Measurements from ENCODE around the gene EGLN2.
"Not testable (repeated sequence)": the region's sequence is repeated elsewhere in the genome, so short reads cannot be mapped to it uniquely, and the experiment has no call there.

EGLN2 gene

DNA sequence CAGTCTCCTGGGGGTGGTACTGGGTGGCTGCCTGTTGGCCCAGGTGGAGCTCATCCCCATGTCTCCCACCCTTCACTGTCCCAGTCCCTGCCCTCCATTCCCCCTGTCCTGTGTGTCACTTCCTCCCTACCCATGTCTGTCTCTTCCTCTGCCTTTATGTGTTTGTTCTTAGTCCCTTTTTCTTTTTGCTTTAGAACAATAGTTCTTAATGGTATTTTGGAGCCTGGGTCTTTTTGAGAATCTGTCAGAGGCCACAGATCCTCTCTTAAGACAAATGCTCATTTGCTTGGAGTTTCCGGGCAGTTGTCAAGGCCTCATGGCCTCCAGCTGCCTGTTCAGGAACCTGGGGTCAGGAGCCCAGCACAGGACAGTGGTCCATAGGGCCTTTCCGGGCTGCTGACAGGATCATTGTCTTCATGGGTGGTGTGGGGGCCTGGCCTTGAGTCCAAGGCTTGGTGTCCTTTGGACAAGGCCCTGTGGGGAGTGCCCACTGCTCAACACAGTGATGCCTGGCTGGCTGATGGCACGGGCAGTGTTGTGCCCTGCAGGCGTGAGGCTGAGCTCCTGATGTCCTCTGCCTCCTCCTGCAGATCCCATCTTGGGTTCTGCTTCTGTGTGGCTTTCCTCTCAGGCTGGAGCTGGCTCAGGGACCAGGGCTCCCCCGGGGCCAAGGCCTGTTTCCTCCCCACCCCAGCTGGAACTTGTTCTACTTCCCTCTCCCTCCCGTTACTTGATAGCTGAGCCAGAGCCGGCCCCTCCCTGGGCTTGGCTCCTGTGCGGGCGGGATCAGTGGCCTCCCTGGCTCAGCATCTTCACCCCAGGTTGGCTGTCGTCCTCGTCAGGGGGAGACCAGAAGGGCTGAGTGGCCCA lies 3.5 kb downstream of the EGLN2 start:
- no peak for DNase-seq

DNA sequence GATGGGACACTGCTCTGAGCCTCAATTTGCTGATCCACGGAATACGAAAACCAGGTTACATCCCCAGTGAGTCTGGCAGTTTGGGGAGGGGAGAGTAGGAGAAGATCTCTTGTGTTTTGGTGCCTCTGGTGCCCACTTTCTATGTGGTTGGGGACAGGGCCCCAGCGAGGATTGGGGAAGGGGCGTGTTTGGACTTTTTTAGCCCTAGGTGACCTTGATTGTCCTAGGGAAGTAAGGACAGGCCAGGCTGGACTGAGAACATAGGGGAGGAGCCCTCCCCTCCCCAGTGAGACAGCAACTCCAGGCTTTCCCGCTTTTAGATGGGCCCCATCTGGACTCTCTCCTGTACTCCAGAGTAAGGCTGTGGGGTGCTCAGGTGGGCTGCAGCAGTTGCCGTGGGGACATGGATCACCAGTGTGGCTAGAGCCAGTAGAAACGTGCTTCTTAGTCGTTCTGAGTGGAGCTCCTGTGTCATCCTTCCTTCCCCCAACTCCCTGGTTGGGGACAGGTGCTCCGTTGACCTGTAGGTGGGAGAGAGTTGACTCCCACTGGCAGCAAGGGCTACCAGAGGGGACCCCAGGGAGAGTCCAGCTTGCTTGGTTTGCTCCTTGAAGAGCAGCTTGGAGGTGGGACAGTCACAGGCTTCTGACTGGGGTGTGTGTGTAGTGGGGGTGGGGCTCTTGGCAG lies 4.3 kb downstream of the EGLN2 start:
- no peak for DNase-seq

DNA sequence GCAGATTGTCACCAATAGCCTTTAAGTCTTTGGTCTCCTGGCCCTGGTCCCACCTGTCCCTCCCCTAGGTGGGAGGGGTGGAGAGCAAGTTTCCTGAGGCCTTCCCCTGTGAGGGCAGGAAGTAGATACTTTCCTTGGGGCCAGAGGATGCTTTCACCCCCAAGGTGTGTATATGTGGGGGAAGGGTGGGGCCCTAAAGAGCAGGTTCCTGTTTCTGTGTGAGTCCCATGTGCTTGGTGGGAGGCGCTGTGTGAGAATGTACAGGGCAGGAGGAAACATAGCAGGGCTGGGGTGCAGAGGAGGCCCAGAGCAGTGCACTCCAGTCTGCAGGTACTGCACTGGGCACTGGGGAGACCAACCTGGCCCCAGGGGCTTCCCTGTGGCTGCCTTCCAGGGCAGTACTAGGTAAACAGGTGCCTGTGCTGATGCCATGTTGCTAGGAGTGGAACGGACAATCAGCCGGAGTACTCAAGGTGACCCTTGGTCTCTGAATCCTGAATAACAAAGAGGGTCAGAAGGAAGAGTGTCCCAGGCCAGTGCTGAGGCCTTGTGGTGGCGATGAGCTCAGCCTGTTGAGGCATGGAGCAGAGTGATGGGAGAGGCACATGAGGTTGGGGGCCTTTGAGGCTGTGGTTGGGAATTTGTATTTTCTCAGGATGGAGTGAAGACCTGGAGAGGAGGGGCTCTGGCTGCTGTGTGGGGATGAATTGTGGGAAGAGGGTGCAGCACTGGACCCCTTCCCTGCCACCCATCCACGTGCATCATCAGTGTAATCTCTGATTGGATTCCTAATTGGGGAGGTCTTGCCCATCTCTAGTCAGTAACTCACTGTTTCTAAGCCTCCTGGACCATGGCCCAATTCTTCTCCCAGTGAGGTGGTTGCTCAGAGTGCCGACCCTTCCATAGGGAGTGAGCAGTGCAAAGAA lies 5.1 kb downstream of the EGLN2 start:
- DNase-seq, result no peak

- no peak for DNase-seq
These were observed 5.8 kb downstream of the EGLN2 start for GRCh38 chr19:40804783-40805242.

- no peak for DNase-seq
These were observed 6.4 kb downstream of the EGLN2 start for GRCh38 chr19:40805258-40805868.

DNA sequence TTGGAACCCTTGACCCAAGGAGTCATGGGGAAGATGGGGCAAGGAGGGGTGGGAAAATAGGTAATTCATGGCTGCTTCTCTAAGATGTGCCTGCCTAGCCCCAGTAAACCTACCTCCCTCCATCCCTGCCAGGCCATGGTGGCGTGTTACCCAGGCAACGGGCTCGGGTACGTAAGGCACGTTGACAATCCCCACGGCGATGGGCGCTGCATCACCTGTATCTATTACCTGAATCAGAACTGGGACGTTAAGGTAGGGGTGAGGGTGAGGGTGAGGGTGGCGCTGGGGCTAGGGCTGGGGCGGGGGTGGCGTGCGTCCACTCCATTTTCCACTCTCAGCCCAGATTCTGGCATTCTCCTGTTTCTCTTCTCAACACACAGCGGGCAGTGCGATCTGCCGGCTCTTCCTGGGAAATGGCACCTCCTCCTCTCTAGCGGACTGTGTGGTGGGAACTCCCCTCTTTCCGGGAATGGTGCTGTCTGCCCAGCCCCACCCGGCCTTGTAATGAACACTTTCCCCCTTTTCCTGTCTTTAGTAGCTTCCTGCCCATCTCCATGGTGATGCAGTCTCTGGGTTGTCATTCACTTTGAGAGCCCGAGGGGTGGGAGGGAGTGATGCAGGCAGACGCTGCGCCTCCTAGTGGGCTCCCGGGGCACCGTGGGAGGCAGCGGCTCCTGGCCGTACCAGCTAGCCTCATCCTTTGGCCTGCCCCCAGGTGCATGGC lies 7.6 kb downstream of the EGLN2 start:
- DNase-seq, result peak; percentile 92 to 95

DNA sequence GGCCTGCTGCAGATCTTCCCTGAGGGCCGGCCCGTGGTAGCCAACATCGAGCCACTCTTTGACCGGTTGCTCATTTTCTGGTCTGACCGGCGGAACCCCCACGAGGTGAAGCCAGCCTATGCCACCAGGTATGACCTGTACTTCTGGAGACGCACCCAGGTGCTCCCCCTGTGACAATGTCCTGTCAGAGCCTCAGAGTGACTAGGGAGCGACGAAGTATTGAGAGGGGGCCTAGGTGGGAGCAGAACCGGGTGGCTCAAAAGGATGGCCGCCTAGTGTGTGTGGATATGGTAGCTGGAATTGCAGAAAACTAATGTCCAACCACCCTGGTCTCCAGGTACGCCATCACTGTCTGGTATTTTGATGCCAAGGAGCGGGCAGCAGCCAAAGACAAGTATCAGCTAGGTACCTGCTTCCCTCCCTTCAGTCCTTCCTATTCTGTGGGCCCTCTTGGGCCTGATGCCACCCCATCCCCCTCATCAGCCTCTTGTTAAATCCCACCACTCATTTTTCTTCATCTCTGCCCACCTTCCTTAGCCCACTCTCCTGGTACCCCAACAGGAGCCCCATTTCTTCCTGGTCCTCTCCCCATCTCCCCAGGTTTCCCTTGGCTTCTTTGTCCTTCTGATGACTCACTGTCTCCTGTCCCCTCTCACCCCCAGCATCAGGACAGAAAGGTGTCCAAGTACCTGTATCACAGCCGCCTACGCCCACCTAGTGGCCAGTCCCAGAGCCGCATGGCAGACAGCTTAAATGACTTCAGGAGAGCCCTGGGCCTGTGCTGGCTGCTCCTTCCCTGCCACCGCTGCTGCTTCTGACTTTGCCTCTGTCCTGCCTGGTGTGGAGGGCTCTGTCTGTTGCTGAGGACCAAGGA lies 8.4 kb downstream of the EGLN2 start:
- DNase-seq, result peak in 1 of 2 experiments; percentile 51

- no peak for DNase-seq
These were observed 9.0 kb downstream of the EGLN2 start for GRCh38 chr19:40808021-40808325.

DNA sequence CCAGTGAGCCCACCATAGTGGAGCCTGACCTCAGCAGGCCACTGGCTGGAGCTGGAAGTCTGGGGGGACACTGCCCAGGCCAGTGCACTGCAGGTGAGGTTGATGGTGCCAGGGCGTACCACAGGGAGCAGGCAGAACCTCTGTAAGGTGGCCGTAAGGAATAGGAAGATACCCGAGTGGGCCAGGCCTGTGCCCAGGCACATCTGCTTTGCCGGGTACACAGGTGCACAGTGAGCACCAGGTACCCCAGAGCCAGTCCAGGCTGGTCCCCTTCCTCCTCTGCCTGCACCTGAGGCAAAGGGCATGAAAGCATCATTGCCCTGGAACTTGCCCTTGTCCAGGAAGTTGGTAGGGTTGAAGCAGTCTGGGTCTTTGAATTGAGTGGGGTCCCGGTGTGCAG lies 9.5 kb downstream of the EGLN2 start:
- no peak for DNase-seq

GRCh38 chr19:40809358-40810086 lies 10.5 kb downstream of the EGLN2 start:
- DNase-seq, result no peak

- no peak for DNase-seq
These were observed 11.2 kb downstream of the EGLN2 start for GRCh38 chr19:40810160-40810559.

DNA sequence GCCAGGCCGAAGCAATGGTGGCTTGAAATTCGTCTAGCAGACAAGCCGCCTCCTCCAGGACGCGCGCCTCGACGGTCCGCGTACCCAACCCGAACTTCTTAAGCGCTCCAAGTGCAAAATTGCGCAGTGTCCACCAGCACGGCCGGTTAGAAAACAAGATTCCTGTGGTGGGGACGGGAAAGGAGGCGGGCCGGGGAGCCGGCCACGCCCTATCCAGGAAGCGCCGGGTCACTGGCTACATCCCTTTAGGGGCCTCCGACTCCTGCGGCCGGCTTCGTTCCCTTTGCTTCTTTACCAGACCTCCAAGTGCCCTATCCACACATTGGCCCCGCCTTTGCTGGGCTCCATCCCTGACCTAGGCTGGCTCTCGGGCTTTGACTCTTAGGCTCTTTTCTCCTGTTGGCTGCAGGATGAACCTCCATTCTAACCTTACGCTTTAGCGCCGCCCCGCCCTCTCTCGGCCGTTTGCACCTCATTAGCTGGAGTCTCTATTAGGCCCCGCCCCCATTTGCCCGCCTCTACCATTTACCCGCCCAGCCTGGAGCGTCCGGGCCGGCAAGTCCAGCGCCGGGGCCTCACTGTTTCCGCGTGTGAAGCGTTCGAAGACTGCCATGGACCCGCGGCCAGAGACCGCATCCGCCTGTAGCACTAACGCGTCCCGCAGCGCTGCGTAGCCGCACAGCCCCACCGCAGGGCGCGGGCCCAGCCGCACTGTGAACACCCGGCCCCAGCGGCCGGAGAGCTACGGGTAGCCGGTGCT lies 11.8 kb downstream of the EGLN2 start:
- peak; percentile 69 to 86 for DNase-seq

GRCh38 chr19:40811478-40812341 lies 12.7 kb downstream of the EGLN2 start:
- peak; percentile 17 to 49 for DNase-seq

DNA sequence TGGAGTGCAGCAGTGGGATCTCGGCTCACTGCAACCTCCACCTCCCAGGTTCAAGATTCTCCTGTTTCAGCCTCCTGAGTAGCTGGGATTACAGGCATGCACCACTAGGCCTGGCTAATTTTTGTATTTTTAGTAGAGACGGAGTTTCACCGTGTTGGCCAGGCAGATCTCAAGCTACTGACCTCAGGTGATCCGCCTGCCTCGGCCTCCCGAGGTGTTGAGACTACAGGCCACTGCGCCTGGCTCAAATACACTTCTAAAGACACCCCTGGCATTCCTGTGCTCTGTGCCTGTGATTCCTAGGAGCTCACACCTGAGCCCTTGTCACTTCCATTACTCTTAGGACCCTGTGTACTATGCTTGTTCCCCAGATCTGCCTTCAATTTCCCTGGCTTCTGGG lies 13.6 kb downstream of the EGLN2 start:
- not testable (repeated sequence) for DNase-seq

DNA sequence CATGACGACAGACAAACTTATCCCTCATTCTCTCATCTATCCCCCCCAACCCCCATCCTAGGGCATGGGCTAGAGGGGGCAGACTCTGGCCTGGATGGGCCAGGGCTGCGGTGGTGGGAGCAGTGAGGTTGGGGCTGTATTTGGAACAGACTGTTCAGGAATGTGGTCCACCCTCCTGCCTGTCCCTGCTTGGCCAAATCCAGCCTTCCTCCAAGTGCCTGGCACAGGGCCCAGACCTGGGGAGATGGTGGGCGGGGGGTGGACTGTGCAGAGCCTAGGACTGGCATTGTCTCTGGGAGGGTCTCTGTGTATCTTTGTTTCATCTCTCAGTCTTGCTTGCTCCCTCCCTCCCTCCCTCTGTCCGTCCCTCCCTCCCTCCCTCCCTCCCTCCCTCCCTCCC lies 14.2 kb downstream of the EGLN2 start:
- DNase-seq, result no peak

- DNase-seq, result no peak
These were observed 16.2 kb downstream of the EGLN2 start for GRCh38 chr19:40815223-40815622.

DNA sequence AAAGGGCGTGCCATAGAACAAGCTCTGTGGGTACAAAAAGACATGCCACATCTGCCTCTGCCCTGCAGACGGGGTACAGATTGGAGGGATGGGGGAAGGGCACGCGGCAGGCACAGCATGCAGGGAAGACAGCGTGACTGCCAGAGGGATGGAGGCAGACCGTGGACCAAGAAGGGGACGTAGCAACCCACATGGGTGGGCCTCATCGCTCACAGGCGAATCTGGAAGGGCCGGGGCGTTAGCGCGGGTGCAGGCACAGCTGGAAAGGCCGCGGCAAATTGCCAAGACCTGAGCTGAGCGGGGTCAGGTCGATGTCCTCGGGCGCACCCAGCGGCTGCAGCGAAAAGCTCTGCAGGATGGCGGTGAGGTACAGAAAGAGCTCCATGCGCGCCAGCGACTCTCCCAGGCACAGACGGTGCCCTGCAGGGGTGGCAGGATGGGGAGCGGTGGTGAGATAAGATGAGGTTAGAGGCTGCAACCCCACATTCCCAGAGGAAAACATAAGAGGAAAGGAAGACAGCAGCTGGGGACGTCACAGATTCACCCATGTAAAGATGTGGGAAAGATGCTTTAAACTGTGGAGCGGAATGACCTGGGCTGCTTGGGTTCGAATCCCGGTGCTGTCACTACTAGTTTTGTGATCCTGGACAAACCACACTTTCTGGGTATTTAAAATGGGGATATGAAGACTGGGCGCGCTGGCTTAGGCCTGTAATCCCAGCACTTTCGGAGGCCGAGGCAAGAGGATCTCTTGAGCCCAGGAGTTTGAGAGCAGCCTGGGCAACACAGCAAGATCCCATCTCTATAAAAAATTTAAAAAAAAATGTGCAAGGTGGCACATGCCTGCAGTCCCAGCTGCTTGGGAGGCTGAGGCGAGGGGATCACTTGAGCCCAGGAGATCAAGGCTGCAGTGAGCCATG lies 19.7 kb downstream of the EGLN2 start:
- DNase-seq, result peak in 1 of 2 experiments; percentile 60
